ENCODE results near the gene ASPDH. TPM values are rescaled to one million over a fixed set of nuclear protein-coding genes. Genes with fewer than 3 reads are reported as not detected.

ASPDH gene
- total and polyA plus RNA-seq, 2 of the 4 experiments (the other 2 are of a cell fraction): not detected

DNA sequence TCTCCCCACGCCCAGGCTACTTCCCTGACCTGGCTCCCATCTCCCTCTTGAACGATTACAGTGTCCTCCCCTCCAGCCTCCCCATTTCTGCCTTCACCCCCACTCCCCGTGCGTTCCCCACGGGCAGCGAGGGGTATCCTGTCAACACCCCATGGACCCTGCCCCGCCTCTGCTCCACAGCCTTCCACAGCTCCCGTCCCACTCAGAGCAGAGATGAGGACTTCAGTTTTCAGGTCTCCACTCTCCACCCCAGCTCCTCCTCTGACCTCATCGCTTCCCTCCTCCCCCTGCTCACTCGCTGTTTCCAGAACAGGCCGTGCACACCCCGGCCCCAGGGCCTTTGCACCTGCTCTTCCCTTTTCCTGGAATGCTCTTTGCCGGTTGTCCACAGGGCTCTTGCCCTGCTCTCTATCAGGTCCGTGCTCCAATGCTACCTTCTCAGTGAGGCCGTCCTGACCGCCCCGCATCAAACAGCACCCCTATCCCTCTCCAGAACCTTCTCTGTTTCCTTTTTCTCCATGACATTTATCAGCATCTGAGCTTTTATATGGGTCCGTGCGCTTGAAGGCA lies 39.5 kb upstream of the ASPDH start:
- Histone ChIP-seq H3K4me1 (ENCODE audit: control insufficient read depth, insufficient read depth, low read length) (no peaks in the 10 kb centered on the region; the same call in 1 of the 2 replicates), H3K4ac (ENCODE audit: low read depth, low read length) (no peak overlapping the region), H3K4me3 (ENCODE audit: insufficient read depth, low read depth, low read length) (no peak overlapping the region), H2AK9ac (replicated peaks; ENCODE audit: low read depth, low read length, poor library complexity) (no peak overlapping the region), H3K4me2 (ENCODE audit: low read depth, low read length) (no peak overlapping the region), H2BK20ac (ENCODE audit: low read depth, low read length) (no peak overlapping the region), H3K27me3 (ENCODE audit: control insufficient read depth, insufficient read depth, low read length) (peaks cover 37% of the 10 kb centered on the region), H3K27ac (ENCODE audit: insufficient read depth, low read length) (no peak overlapping the region), H3K23ac (ENCODE audit: low read depth, low read length) (no peak overlapping the region), H4K91ac (ENCODE audit: insufficient read depth, low read depth, low read length) (no peak overlapping the region), H3K18ac (ENCODE audit: low read depth, low read length) (no peak overlapping the region), H3K9ac (ENCODE audit: low read depth, low read length) (no peak overlapping the region), H3K56ac (ENCODE audit: extremely low read depth, insufficient read depth, low read length) (no peak overlapping the region), H4K5ac (ENCODE audit: low read depth, low read length) (no peak overlapping the region), H2AK5ac (ENCODE audit: low read depth, low read length) (no peak overlapping the region), H3K14ac (replicated peaks; ENCODE audit: low read depth, low read length) (no peak overlapping the region), H3K9me3 (ENCODE audit: control insufficient read depth, insufficient read depth, low read length) (no peaks in the 10 kb centered on the region), H3K9me1 (ENCODE audit: insufficient read depth, low read length) (no peaks in the 10 kb centered on the region), H2BK120ac (ENCODE audit: low read depth, low read length) (no peak overlapping the region), H4K8ac (ENCODE audit: low read depth in 2 of 2, low read length in 2 of 2) (no peak overlapping the region), H2BK5ac (ENCODE audit: low read depth, low read length, poor library complexity, severe bottlenecking) (no peak overlapping the region), H2AFZ (replicated peaks; ENCODE audit: low read length, poor library complexity) (no peak overlapping the region), H3K79me1 (ENCODE audit: low read depth in 1 of 2, low read length in 2 of 2) (no peaks in the 10 kb centered on the region), H2BK15ac (ENCODE audit: low read depth, low read length) (no peak overlapping the region), H4K20me1 (ENCODE audit: insufficient read depth, low read length) (no peaks in the 10 kb centered on the region), H3K36me3 (ENCODE audit: control insufficient read depth, insufficient read depth, low read length) (no peaks in the 10 kb centered on the region)
- DNase-seq (no peak), ATAC-seq (ENCODE audit: low read depth) (no peak)
- ChIA-PET POLR2A (ENCODE audit: unreplicated experiment) (no interaction called here), CTCF (no interaction called here)
- no TSS peak for BruUV-seq (replicated peaks)
- no peak for TF ChIP-seq CHD1 (IDR thresholded peaks at IDR 0.05; ENCODE audit: low read depth, low read length)
- TF ChIP-seq NFE2L2 (IDR thresholded peaks at IDR 0.05; ENCODE audit: low read depth, low read length): no peak
- TF ChIP-seq CEBPB (IDR thresholded peaks at IDR 0.05; ENCODE audit: low read depth, low read length): no peak
- no peak for TF ChIP-seq POLR2A (IDR thresholded peaks at IDR 0.05; ENCODE audit: low read depth, low read length)
- dilution Hi-C loops (cut with HindIII; ENCODE audit: low sequenced_read_pairs, unreplicated experiment): no loop called here
- 80% methylated on average over 12 of the region's 19 CpGs; no CpG with 5 or more reads in 1 of the 2 experiments for WGBS, 2 experiments (ENCODE audit: extremely low coverage in 2 of 2, insufficient read length in 1 of 2)
- in situ Hi-C loops (cut with MboI; ENCODE audit: low sequenced_read_pairs): no loop called here
- intact Hi-C loops (cut with micrococcal nuclease): no loop called here
